Nephron (organoid): ENCODE results near the gene TRIM43B.
"Not testable (repeated sequence)": the region's sequence is repeated elsewhere in the genome, so short reads cannot be mapped to it uniquely, and the experiment has no call there.

Source experiments
- H3K27ac Mint-ChIP-seq, 3 experiments: 2 replicates each; pipeline ENCODE4 v1.8.0; 2020; ENCODE audit warnings: mixed read lengths in 3 of 3, mild to moderate bottlenecking in 2 of 3, moderate library complexity in 1 of 3
- H3K27me3 Mint-ChIP-seq: 2 replicates; pipeline ENCODE4 v1.8.0; 2021; ENCODE audit warnings: low read depth, mild to moderate bottlenecking, moderate library complexity, mixed read lengths
- H3K36me3 Mint-ChIP-seq: 2 replicates; pipeline ENCODE4 v1.8.0; 2020; ENCODE audit warnings: low read depth, mixed read lengths
- H3K4me1 Mint-ChIP-seq: 2 replicates; pipeline ENCODE4 v1.8.0; 2020; ENCODE audit warnings: mixed read lengths
- H3K4me3 Mint-ChIP-seq, 3 experiments: 2 replicates each; pipeline ENCODE4 v1.8.0; 2020; ENCODE audit warnings: mild to moderate bottlenecking in 3 of 3, mixed read lengths in 3 of 3, moderate library complexity in 2 of 3
- H3K9me3 Mint-ChIP-seq: 2 replicates; pipeline ENCODE4 v1.8.0; 2020; ENCODE audit warnings: mixed read lengths
- CTCF ChIP-seq, 3 experiments: fragments of 200-600 bp; sonication (generic); IDR thresholded peaks; one replicate each; pipeline ENCODE4 v1.5.0; 2021; ENCODE audit warnings: antibody characterized with exemption in 3 of 3; ENCODE audit not compliant: unreplicated experiment in 3 of 3

Gene TRIM43B

GRCh38 chr2:95514718-95515117, 30.2 kb upstream of the TRIM43B start:
- no peak overlapping the region for H3K4me3 Mint-ChIP-seq
- no peaks in the 10 kb centered on the region for H3K4me1 Mint-ChIP-seq
- H3K9me3 Mint-ChIP-seq = no peaks in the 10 kb centered on the region
- no peak overlapping the region for H3K27ac Mint-ChIP-seq
- H3K36me3 Mint-ChIP-seq = no peaks in the 10 kb centered on the region
- H3K27me3 Mint-ChIP-seq = no peaks in the 10 kb centered on the region
- no peak for TF ChIP-seq CTCF (IDR thresholded peaks at IDR 0.05; ENCODE audit: unreplicated experiment in 3 of 3)

- H3K4me3 Mint-ChIP-seq, H3K27me3 Mint-ChIP-seq: not testable (repeated sequence)
Observed at GRCh38 chr2:95514226-95514625, 29.7 kb upstream of the TRIM43B start.

GRCh38 chr2:95509408-95509807, 24.9 kb upstream of the TRIM43B start:
- Mint-ChIP-seq H3K36me3 (no peaks in the 10 kb centered on the region), H3K27ac (no peak overlapping the region), H3K9me3 (no peaks in the 10 kb centered on the region), H3K27me3 (no peaks in the 10 kb centered on the region), H3K4me1 (no peaks in the 10 kb centered on the region), H3K4me3 (no peak overlapping the region)
- TF ChIP-seq CTCF (IDR thresholded peaks at IDR 0.05; ENCODE audit: unreplicated experiment in 3 of 3) = no peak

More at GRCh38 chr2:95514226-95514625, 29.7 kb upstream of the TRIM43B start:
- H3K27ac Mint-ChIP-seq, H3K36me3 Mint-ChIP-seq, H3K9me3 Mint-ChIP-seq, H3K4me1 Mint-ChIP-seq: not testable (repeated sequence)

GRCh38 chr2:95505222-95505621, 20.7 kb upstream of the TRIM43B start:
- Mint-ChIP-seq H3K4me1 (no peaks in the 10 kb centered on the region), H3K36me3 (no peaks in the 10 kb centered on the region), H3K27ac (no peak overlapping the region), H3K9me3 (no peaks in the 10 kb centered on the region), H3K27me3 (no peaks in the 10 kb centered on the region), H3K4me3 (no peak overlapping the region)
- TF ChIP-seq CTCF (IDR thresholded peaks at IDR 0.05; ENCODE audit: unreplicated experiment in 3 of 3) = no peak

GRCh38 chr2:95500854-95501253, 16.3 kb upstream of the TRIM43B start:
- Mint-ChIP-seq H3K4me3 (no peak overlapping the region), H3K27ac (no peak overlapping the region), H3K4me1 (no peaks in the 10 kb centered on the region), H3K9me3 (no peaks in the 10 kb centered on the region), H3K36me3 (no peaks in the 10 kb centered on the region), H3K27me3 (no peaks in the 10 kb centered on the region)
- TF ChIP-seq CTCF (IDR thresholded peaks at IDR 0.05; ENCODE audit: unreplicated experiment in 3 of 3) = no peak

- H3K27ac Mint-ChIP-seq = not testable (repeated sequence)
Observed at GRCh38 chr2:95492076-95492475, 7.5 kb upstream of the TRIM43B start.

GRCh38 chr2:95475025-95475424, 9.5 kb downstream of the TRIM43B start:
- not testable (repeated sequence) for H3K27ac Mint-ChIP-seq, H3K36me3 Mint-ChIP-seq, H3K4me3 Mint-ChIP-seq, H3K4me1 Mint-ChIP-seq, H3K9me3 Mint-ChIP-seq, H3K27me3 Mint-ChIP-seq

More at GRCh38 chr2:95492076-95492475, 7.5 kb upstream of the TRIM43B start:
- not testable (repeated sequence) for H3K9me3 Mint-ChIP-seq, H3K4me3 Mint-ChIP-seq, H3K36me3 Mint-ChIP-seq, H3K4me1 Mint-ChIP-seq, H3K27me3 Mint-ChIP-seq

- not testable (repeated sequence) for H3K9me3 Mint-ChIP-seq
Observed at GRCh38 chr2:95467984-95468383, 16.6 kb downstream of the TRIM43B start.

GRCh38 chr2:95466572-95466971, 18.0 kb downstream of the TRIM43B start:
- not testable (repeated sequence) for H3K4me1 Mint-ChIP-seq, H3K4me3 Mint-ChIP-seq, H3K36me3 Mint-ChIP-seq, H3K9me3 Mint-ChIP-seq, H3K27me3 Mint-ChIP-seq, H3K27ac Mint-ChIP-seq

More at GRCh38 chr2:95467984-95468383, 16.6 kb downstream of the TRIM43B start:
- not testable (repeated sequence) for H3K27ac Mint-ChIP-seq, H3K4me1 Mint-ChIP-seq, H3K36me3 Mint-ChIP-seq, H3K27me3 Mint-ChIP-seq, H3K4me3 Mint-ChIP-seq

- H3K4me3 Mint-ChIP-seq, H3K27ac Mint-ChIP-seq, H3K9me3 Mint-ChIP-seq, H3K4me1 Mint-ChIP-seq, H3K36me3 Mint-ChIP-seq, H3K27me3 Mint-ChIP-seq: not testable (repeated sequence)
Observed at GRCh38 chr2:95463292-95463691, 21.3 kb downstream of the TRIM43B start.

- H3K27ac Mint-ChIP-seq, H3K36me3 Mint-ChIP-seq, H3K27me3 Mint-ChIP-seq, H3K9me3 Mint-ChIP-seq, H3K4me3 Mint-ChIP-seq, H3K4me1 Mint-ChIP-seq: not testable (repeated sequence)
Observed at GRCh38 chr2:95445317-95445716, 39.2 kb downstream of the TRIM43B start.
